NT2/D1 (cell line): Measurements from ENCODE around the gene CLK2.
A peak's percentile ranks its signal among the peaks of the same experiment; 100 is the strongest.

ENCODE experiments used
- DNase-seq: peaks from one replicate; pipeline ENCODE4 v3.0.0-alpha.2; 2011; ENCODE audit warnings: low read depth, low spot score
- H3K27me3 ChIP-seq: 2 replicates; pipeline ENCODE4 v1.6.0; 2011; ENCODE audit warnings: mild to moderate bottlenecking; ENCODE audit not compliant: insufficient read length, insufficient read depth
- H3K36me3 ChIP-seq: 2 replicates; pipeline ENCODE4 v1.6.1; 2011; ENCODE audit warnings: mild to moderate bottlenecking, low read length, mixed read lengths; ENCODE audit not compliant: insufficient read depth, insufficient read length
- H3K4me1 ChIP-seq: 2 replicates; pipeline ENCODE4 v1.5.1; 2011; ENCODE audit not compliant: insufficient read depth, insufficient read length
- H3K4me3 ChIP-seq: 2 replicates; pipeline ENCODE4 v1.5.1; 2011; ENCODE audit warnings: low read depth; ENCODE audit not compliant: insufficient read length
- H3K9ac ChIP-seq: 2 replicates; pipeline ENCODE4 v1.6.0; 2011; ENCODE audit warnings: low read depth; ENCODE audit not compliant: insufficient read length
- H3K9me3 ChIP-seq: 2 replicates; pipeline ENCODE4 v1.5.1; 2011; ENCODE audit warnings: mild to moderate bottlenecking, low read length; ENCODE audit not compliant: insufficient read depth
- SUZ12 ChIP-seq: IDR thresholded peaks from 2 replicates; pipeline ENCODE4 v1.6.1; 2011; ENCODE audit not compliant: insufficient read length, insufficient read depth; ENCODE audit errors: extremely low read depth
- YY1 ChIP-seq: IDR thresholded peaks from 2 replicates; pipeline ENCODE4 v1.6.1; 2011; ENCODE audit not compliant: insufficient read length, insufficient read depth
- ZNF274 ChIP-seq: IDR thresholded peaks from 2 replicates; pipeline ENCODE4 v1.6.1; 2011; ENCODE audit warnings: mild to moderate bottlenecking, low read depth, low read length

Gene CLK2

GRCh38 chr1:155261493-155261851 lies 11.8 kb downstream of the CLK2 start:
- H3K4me3 ChIP-seq: peak overlapping the region; percentile 93
- no peaks in the 10 kb centered on the region for H3K27me3 ChIP-seq
- H3K4me1 ChIP-seq: peaks cover 7% of the 10 kb centered on the region
- no peak for DNase-seq
- no peak for TF ChIP-seq ZNF274
- TF ChIP-seq YY1: no peak
- no peak for TF ChIP-seq SUZ12
- no peaks in the 10 kb centered on the region for H3K9me3 ChIP-seq
- H3K9ac ChIP-seq: peak overlapping the region; percentile 96
- peaks cover 76% of the 10 kb centered on the region for H3K36me3 ChIP-seq

- H3K9ac ChIP-seq: peak overlapping the region; percentile 96
Measured at GRCh38 chr1:155260276-155260675, 13.0 kb downstream of the CLK2 start.

GRCh38 chr1:155256058-155256852 lies 17.0 kb downstream of the CLK2 start:
- peaks cover 48% of the 10 kb centered on the region for H3K36me3 ChIP-seq
- DNase-seq: no peak
- TF ChIP-seq SUZ12 (no peak), YY1 (no peak), ZNF274 (no peak)
- no peaks in the 10 kb centered on the region for H3K27me3 ChIP-seq
- H3K4me3 ChIP-seq: peak overlapping the region; percentile 76
- no peaks in the 10 kb centered on the region for H3K9me3 ChIP-seq
- H3K9ac ChIP-seq: peak overlapping the region; percentile 12
- peaks cover 27% of the 10 kb centered on the region for H3K4me1 ChIP-seq

More at GRCh38 chr1:155260276-155260675, 13.0 kb downstream of the CLK2 start:
- no peaks in the 10 kb centered on the region for H3K9me3 ChIP-seq
- H3K27me3 ChIP-seq: no peaks in the 10 kb centered on the region
- TF ChIP-seq YY1: no peak
- no peak for TF ChIP-seq SUZ12
- no peak for TF ChIP-seq ZNF274
- H3K4me3 ChIP-seq: no peak overlapping the region
- H3K36me3 ChIP-seq: peaks cover 74% of the 10 kb centered on the region
- peaks cover 10% of the 10 kb centered on the region for H3K4me1 ChIP-seq
- DNase-seq: no peak

- Histone ChIP-seq H3K36me3 (peaks cover 47% of the 10 kb centered on the region), H3K9me3 (no peaks in the 10 kb centered on the region), H3K9ac (peak within 1 kb of the TSS; percentile 92), H3K4me1 (peaks cover 32% of the 10 kb centered on the region), H3K4me3 (peak within 1 kb of the TSS; percentile 76), H3K27me3 (no peaks in the 10 kb centered on the region)
- peak; percentile 86 for DNase-seq
- TF ChIP-seq SUZ12 (no peak), YY1 (peak; percentile 67), ZNF274 (no peak)
Measured at GRCh38 chr1:155255243-155256007, 17.9 kb downstream of the CLK2 start, which contains the start of gene ENTREP3. TSS of gene ENTREP3 (minus strand) at chr1:155255483. CDS start at chr1:155254877, 606 bp downstream.

GRCh38 chr1:155254714-155255242 lies 18.5 kb downstream of the CLK2 start:
- Histone ChIP-seq H3K36me3 (peaks cover 45% of the 10 kb centered on the region), H3K27me3 (no peaks in the 10 kb centered on the region), H3K4me3 (peak overlapping the region; percentile 76), H3K9ac (peak overlapping the region; percentile 92), H3K9me3 (no peaks in the 10 kb centered on the region), H3K4me1 (peaks cover 30% of the 10 kb centered on the region)
- DNase-seq: no peak
- no peak for TF ChIP-seq SUZ12
- TF ChIP-seq ZNF274: no peak
- TF ChIP-seq YY1: no peak

- DNase-seq: no peak
- Histone ChIP-seq H3K4me1 (peaks cover 30% of the 10 kb centered on the region), H3K36me3 (peaks cover 42% of the 10 kb centered on the region), H3K9ac (peak overlapping the region; percentile 92), H3K4me3 (peak overlapping the region; percentile 76), H3K9me3 (no peaks in the 10 kb centered on the region), H3K27me3 (no peaks in the 10 kb centered on the region)
- TF ChIP-seq YY1 (no peak), ZNF274 (no peak), SUZ12 (no peak)
Measured at GRCh38 chr1:155254228-155254713, 19.0 kb downstream of the CLK2 start.
